GM19239 (cell line): Measurements from ENCODE around the gene CIROP.

Experiments used
- DNase-seq: peaks from one replicate; pipeline ENCODE4 v3.0.0; 2011; ENCODE audit warnings: low spot score; ENCODE audit not compliant: insufficient read length
- FAIRE-seq: peaks from 2 replicates; lab custom pipeline; 2011; peaks lifted over from hg19 to GRCh38; lab: Jason Lieb, UNC

Gene CIROP, protein sequence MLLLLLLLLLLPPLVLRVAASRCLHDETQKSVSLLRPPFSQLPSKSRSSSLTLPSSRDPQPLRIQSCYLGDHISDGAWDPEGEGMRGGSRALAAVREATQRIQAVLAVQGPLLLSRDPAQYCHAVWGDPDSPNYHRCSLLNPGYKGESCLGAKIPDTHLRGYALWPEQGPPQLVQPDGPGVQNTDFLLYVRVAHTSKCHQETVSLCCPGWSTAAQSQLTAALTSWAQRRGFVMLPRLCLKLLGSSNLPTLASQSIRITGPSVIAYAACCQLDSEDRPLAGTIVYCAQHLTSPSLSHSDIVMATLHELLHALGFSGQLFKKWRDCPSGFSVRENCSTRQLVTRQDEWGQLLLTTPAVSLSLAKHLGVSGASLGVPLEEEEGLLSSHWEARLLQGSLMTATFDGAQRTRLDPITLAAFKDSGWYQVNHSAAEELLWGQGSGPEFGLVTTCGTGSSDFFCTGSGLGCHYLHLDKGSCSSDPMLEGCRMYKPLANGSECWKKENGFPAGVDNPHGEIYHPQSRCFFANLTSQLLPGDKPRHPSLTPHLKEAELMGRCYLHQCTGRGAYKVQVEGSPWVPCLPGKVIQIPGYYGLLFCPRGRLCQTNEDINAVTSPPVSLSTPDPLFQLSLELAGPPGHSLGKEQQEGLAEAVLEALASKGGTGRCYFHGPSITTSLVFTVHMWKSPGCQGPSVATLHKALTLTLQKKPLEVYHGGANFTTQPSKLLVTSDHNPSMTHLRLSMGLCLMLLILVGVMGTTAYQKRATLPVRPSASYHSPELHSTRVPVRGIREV

GRCh38 chr14:23104591-23105347 is at the start of gene CIROP:
Gene CIROP (minus strand): TSS chr14:23104989. CDS start chr14:23104920, 69 bp downstream.
- FAIRE-seq (no peak), DNase-seq (no peak)

DNA sequence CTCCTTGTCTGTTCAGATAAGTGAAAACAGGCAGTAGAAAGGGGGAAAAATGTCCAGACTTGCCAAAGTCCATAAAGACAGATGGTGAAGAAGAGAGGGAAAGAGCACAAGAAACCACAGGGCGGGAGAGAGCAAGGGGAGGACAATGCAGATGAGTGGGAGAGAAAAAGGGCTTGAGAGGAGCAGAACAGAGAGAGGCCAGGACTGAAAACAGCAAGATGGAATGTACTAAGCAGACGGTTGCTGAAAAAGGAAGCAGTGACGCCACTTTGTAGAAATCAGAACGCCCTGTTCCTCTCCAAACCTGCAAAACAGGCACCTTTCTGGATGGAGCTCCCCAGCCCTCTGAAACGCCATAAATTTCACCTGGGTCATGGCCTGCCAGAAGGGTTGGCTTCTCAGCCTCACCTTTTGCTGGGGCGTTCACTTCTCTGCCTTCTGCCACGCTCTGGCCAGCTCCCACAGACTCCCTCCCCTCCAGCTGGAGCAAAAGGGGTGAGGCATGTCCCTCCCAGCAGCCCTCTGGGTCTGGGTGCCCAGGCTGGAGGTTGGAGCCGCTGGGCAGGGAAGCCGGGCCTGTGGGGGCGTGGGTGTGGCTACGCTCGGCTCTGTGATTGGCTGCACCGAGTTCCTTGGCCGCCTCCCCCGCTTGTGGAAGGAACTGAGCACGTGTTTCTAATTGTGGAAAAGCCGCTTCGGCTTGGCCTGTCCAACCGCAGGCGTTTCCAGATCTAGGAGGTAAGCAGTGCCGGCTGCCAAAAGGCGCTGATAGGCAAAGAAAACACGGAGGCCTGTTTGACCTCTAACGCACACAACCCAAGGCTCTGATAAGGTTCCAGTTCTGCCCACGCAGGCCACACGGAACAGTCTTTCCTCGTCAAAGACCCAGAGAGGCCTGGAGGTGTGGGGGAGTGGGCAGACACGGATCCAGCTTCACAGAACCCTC is 49.3 kb upstream of the CIROP start:
- DNase-seq (no peak), FAIRE-seq (no peak)

- no peak for FAIRE-seq
- DNase-seq: no peak
These were observed 46.6 kb upstream of the CIROP start for GRCh38 chr14:23151342-23151741.

- no peak for DNase-seq
- FAIRE-seq: no peak
These were observed 45.0 kb upstream of the CIROP start for GRCh38 chr14:23149745-23150144.

DNA sequence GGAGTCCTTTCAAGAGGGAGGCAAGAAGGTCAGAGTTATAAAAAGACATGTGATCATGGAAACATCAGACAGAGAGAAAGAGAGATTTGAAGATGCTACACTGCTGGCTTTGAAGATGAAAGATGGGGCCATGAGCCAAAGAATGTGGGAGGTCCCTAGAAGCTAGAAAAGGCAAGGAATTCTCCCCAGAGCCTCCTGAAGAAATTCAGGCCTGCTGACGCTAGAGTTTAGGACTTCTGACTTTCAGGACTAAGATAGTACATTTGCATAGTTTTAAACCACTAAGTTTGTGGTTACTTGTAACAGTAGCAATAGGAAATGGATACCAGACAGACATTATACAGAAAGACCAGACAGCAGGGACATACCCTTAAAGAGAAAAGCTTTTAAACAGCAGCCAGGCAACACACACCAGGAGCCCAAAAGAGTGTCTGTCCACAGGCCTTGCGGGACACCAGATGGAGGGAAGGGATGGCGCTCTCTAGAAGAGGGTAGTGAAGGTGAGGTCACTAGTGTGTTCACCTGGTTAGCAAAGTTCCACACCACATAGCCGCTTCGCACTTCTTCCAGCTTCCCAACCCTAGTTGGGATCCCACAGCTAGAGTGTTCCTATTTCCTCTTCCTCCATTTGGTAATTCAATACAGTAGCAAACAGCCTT is 43.9 kb upstream of the CIROP start:
- DNase-seq (no peak), FAIRE-seq (no peak)

DNA sequence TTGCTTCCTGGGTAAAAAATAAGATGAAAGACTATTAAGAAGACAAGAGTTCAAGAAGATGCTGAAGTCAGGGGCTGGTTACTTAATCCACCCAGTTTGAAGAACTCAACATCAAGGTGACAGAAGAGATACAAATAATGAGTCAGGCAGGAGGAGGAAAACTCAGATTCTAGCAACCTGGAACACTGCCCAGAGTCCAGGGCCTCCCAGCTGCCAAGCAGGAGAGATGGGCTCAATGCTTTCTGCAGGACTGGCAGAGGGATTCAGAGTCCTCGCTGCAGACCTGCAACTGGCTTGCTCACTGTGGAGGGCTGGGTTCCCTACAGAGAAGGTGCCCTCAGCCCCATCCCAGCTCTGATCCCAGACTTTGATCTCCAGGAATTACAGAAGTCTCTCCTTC is 42.9 kb upstream of the CIROP start:
- no peak for FAIRE-seq
- DNase-seq: no peak

DNA sequence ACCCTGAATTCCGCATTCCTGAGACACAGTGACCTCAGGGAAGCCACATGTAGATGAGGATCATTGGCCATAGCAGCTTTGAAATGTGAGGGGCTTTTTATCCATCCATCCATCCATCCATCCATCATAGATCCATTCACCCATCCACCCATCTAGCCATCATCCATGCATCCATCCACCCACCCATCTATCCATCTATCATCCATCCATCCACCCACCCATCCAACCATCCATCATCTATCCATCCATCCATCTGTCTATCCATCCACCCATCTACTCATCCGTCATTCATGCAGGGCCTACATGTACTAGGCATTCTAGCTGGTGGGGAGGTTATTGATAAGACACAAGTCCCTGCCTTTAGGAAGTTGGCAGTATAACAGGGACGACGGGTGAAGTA is 42.2 kb upstream of the CIROP start:
- no peak for FAIRE-seq
- no peak for DNase-seq

DNA sequence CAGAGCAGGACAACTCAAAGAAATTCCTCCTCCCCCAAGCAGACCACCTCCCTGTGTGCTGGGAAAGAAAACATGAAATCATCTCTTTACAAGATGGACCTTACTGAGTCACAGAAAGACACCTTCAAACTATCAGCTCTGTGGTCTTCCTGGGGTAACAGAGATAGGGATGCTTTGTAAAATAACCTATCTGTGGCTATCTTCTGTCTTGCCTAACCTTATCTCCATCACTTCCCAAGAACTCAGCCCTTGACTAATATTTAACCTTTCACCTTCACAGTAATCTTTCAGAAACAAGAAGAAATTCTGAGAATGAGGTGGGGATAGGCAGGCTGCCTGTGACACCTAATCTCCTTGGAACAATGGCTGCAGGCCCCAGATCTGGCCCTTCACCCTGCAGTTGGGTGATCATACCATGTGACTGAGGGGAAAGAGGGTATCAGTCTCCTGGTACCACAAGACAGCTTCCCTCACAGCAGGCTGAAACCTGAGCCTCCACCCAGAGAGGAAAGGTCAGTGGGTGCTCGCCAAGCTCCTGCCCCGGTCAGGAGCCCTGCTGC is 41.6 kb upstream of the CIROP start:
- no peak for DNase-seq
- FAIRE-seq: no peak

DNA sequence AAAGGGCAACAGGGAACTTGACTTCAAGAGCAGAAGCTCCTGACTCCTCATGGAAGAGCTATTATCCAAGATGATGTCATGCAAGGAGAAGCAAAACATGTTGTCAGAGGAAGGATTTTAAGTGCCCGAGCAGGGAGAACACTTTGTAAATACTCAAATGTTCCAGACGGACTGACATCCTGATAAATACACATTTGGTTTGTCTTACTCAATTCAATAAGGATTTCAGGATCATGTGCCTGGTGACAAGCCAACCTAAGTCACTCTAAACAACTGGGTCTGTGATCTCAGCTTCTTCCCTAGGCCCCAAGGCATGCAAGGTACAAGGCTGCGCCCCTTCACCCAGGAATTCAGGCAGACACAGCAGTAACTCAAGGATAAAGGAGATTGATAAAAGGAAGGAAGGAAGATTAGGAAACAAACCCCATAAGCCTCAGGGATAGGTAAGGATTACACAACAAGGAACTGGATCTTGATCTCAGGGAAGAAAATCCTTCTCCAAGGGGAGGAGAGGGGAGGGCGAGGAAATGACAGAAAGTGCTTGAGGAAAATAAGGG is 41.1 kb upstream of the CIROP start:
- DNase-seq: no peak
- no peak for FAIRE-seq

GRCh38 chr14:23143911-23144310 is 39.1 kb upstream of the CIROP start:
- no peak for DNase-seq

GRCh38 chr14:23142826-23143225 is 38.0 kb upstream of the CIROP start:
- FAIRE-seq: no peak

More at GRCh38 chr14:23143911-23144310, 39.1 kb upstream of the CIROP start:
- no peak for FAIRE-seq

GRCh38 chr14:23141706-23142444 is 37.1 kb upstream of the CIROP start:
- DNase-seq (no peak), FAIRE-seq (no peak)

More at GRCh38 chr14:23142826-23143225, 38.0 kb upstream of the CIROP start:
- DNase-seq: no peak

DNA sequence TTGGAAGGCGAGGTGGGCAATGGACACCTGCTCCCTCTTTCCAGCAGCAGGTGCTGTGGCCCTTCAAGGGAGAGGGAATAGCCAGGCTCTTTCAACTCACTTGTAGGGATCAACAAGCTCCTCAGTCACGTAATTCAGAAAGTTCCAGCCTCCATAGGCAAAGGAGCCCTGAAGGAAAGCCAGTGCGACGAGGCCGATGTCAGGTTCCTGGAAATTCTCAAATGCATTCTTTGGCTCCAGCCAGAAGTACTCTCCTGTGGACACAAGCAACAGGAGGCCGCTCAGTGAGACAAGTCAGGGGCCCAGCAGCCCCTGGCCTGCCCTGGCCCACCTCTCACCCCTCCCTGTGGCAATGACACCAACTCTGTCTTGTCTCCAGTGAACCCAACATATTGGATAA is 35.6 kb upstream of the CIROP start:
- DNase-seq (no peak), FAIRE-seq (no peak)

- FAIRE-seq (no peak), DNase-seq (no peak)
These were observed 35.1 kb upstream of the CIROP start for GRCh38 chr14:23139874-23140273.

- FAIRE-seq (no peak), DNase-seq (no peak)
These were observed 33.2 kb upstream of the CIROP start for GRCh38 chr14:23137813-23138535.

GRCh38 chr14:23137192-23137812 is 32.5 kb upstream of the CIROP start:
- FAIRE-seq (no peak), DNase-seq (no peak)
